Endothelial cell of umbilical vein (primary cell): ENCODE data around the gene RND1. TPM values are rescaled to one million over a fixed set of nuclear protein-coding genes. Genes with fewer than 3 reads are reported as not detected.

Experiments
- BruUV-seq: library from RNA; stranded (reverse); fragments of 400-500 nt; replicated peaks from 2 replicates; lab custom pipeline; 2021; lab: Mats Ljungman, UMichigan
- CTCF ChIA-PET: fragments of 300-600, 350-600 bp; sonication (Branson Sonifier 250); formaldehyde crosslinking; loops from one replicate; lab custom pipeline; 2021; ENCODE audit warnings: antibody characterized with exemption, inconsistent platforms; lab: Charles Lee
- POLR2A ChIA-PET: fragments of 300-600, 350-600 bp; sonication (Branson Sonifier 250); formaldehyde crosslinking; loops from one replicate; lab custom pipeline; 2021; ENCODE audit warnings: antibody characterized with exemption, inconsistent platforms; lab: Charles Lee
- DNase-seq: peaks from one replicate; pipeline ENCODE4 v3.0.0-alpha.2; 2011; ENCODE audit warnings: low read depth, low spot score
- FAIRE-seq: peaks from 2 replicates; lab custom pipeline; 2011; peaks lifted over from hg19 to GRCh38; lab: Jason Lieb, UNC
- H2AFZ ChIP-seq: 2 replicates; pipeline ENCODE4 v1.6.0; 2012; ENCODE audit warnings: low read depth, low read length, control low read depth, inconsistent platforms
- H3K27ac ChIP-seq: 2 replicates; pipeline ENCODE4 v1.5.1; 2011; ENCODE audit warnings: low read depth, mild to moderate bottlenecking, control low read depth, low read length, moderate library complexity; ENCODE audit not compliant: insufficient read depth
- H3K27me3 ChIP-seq, 2 experiments: 2 replicates each; pipeline versions ENCODE4 v1.6.0 to v1.6.1; 2011; ENCODE audit warnings: low read length in 2 of 2, mixed read lengths in 1 of 2; ENCODE audit not compliant: control insufficient read depth in 2 of 2, insufficient read depth in 2 of 2
- H3K36me3 ChIP-seq, 2 experiments: 2 replicates in 1 of 2; 3 replicates in 1 of 2; pipeline ENCODE4 v1.5.1; 2011; ENCODE audit warnings: low read length in 2 of 2, mild to moderate bottlenecking in 1 of 2, moderate library complexity in 1 of 2; ENCODE audit not compliant: control insufficient read depth in 2 of 2, insufficient read depth in 2 of 2; ENCODE audit errors: extremely low read depth in 1 of 2
- H3K4me1 ChIP-seq: 3 replicates; pipeline ENCODE4 v1.5.1; 2011; ENCODE audit warnings: mild to moderate bottlenecking, low read length; ENCODE audit not compliant: control insufficient read depth, insufficient read depth; ENCODE audit errors: extremely low read depth
- H3K4me2 ChIP-seq: 2 replicates; pipeline ENCODE4 v1.6.1; 2011; ENCODE audit warnings: low read length, control low read depth, mixed read lengths; ENCODE audit not compliant: insufficient read depth
- H3K4me3 ChIP-seq, 3 experiments: fragments of 200-600 bp in 1 of 3; sonication (generic), shearing (Covaris generic) in 1 of 3; replicated peaks in 1 of 3; 2 replicates each; pipeline ENCODE4 v1.5.1; 2011 to 2016; ENCODE audit warnings: control low read depth in 3 of 3, low read length in 3 of 3, mild to moderate bottlenecking in 2 of 3, inconsistent platforms in 1 of 3, low read depth in 1 of 3, moderate library complexity in 1 of 3; ENCODE audit not compliant: insufficient read depth in 1 of 3
- H3K79me2 ChIP-seq: 2 replicates; pipeline ENCODE4 v1.6.0; 2012; ENCODE audit warnings: low read length, inconsistent platforms; ENCODE audit not compliant: control insufficient read depth, insufficient read depth
- H3K9ac ChIP-seq: replicated peaks from 2 replicates; pipeline ENCODE3; 2011; ENCODE audit warnings: low read length, control low read depth; ENCODE audit not compliant: insufficient read depth; ENCODE audit errors: extremely low read depth
- H3K9me1 ChIP-seq: replicated peaks from 3 replicates; pipeline ENCODE4 v1.6.0; 2011; ENCODE audit warnings: mild to moderate bottlenecking, low read length; ENCODE audit not compliant: control insufficient read depth, insufficient read depth; ENCODE audit errors: extremely low read depth
- H3K9me3 ChIP-seq: replicated peaks from 2 replicates; pipeline ENCODE4 v1.5.1; 2012; ENCODE audit warnings: low read length, inconsistent platforms; ENCODE audit not compliant: control insufficient read depth, insufficient read depth
- H4K20me1 ChIP-seq: replicated peaks from 2 replicates; pipeline ENCODE3; 2011; ENCODE audit warnings: mild to moderate bottlenecking, low read length; ENCODE audit not compliant: control insufficient read depth, insufficient read depth; ENCODE audit errors: extremely low read depth
- EZH2 ChIP-seq: IDR thresholded peaks from 2 replicates; pipeline ENCODE4 v1.6.1; 2012; ENCODE audit warnings: borderline replicate concordance, low read depth, mild to moderate bottlenecking, moderate library complexity, low read length, inconsistent platforms; ENCODE audit not compliant: severe bottlenecking
- FOS ChIP-seq: IDR thresholded peaks from 2 replicates; pipeline ENCODE4 v1.6.1; 2011; ENCODE audit warnings: mild to moderate bottlenecking, low read length, moderate library complexity, borderline replicate concordance; ENCODE audit not compliant: insufficient read depth
- GATA2 ChIP-seq: IDR thresholded peaks from 2 replicates; pipeline ENCODE4 v1.7.0; 2011; ENCODE audit warnings: low read depth, mild to moderate bottlenecking, moderate library complexity, mixed read lengths, low read length; ENCODE audit not compliant: insufficient read length, insufficient read depth
- JUN ChIP-seq: IDR thresholded peaks from 2 replicates; pipeline ENCODE4 v1.6.1; 2011; ENCODE audit warnings: borderline replicate concordance, low read depth; ENCODE audit not compliant: insufficient read length, insufficient read depth
- MYC ChIP-seq: IDR thresholded peaks from one replicate; pipeline ENCODE4 v1.6.1; 2011; ENCODE audit warnings: mild to moderate bottlenecking, low read depth, low read length
- POLR2A ChIP-seq: IDR thresholded peaks from 2 replicates; pipeline ENCODE4 v1.6.1; 2012; ENCODE audit warnings: low read depth, mild to moderate bottlenecking, control low read depth, low read length
- POLR2AphosphoS5 ChIP-seq: IDR thresholded peaks from 2 replicates; pipeline ENCODE4 v1.6.1; 2012; ENCODE audit warnings: low read depth, mild to moderate bottlenecking, control low read depth, low read length, moderate library complexity; ENCODE audit not compliant: insufficient read depth
- dilution Hi-C: fragments of 300-500 bp; cut with MboI; formaldehyde crosslinking; loops from one replicate; pipeline ENCODE4 v1.15.0; 2019; ENCODE audit warnings: low sequenced_read_pairs; ENCODE audit not compliant: extremely low pct_ligation_motif_present
- intact Hi-C: fragments of 100-400 bp; cut with micrococcal nuclease; formaldehyde crosslinking; loops from one replicate; pipeline ENCODE4 v1.10.0; 2022
- polyA plus RNA-seq, 4 experiments: library from polyadenylated mRNA; depleted of rRNA in 3 of 4; stranded (reverse) in 3 of 4; unstranded in 1 of 4; fragments of >200 nt; gene quantifications; 2 replicates each; pipeline versions ENCODE4 v1.2.1 to v1.2.3, GENCODE V29; 2011 to 2012; ENCODE audit warnings: missing spikeins in 1 of 4
- total RNA-seq: library from RNA; stranded (reverse); gene quantifications from 2 replicates; pipeline ENCODE4 v1.2.3, GENCODE V29; 2021
- TF ChIP-seq, protein P1 (sequence below): IDR thresholded peaks from 2 replicates; pipeline ENCODE4 v1.6.1; 2011; ENCODE audit not compliant: insufficient read depth, insufficient read length
- TF ChIP-seq, protein P2 (sequence below), 2 donors: IDR thresholded peaks; 1 replicate in 1 of 2; 2 replicates in 1 of 2; pipeline ENCODE4 v1.5.1; 2011; ENCODE audit warnings: low read length in 2 of 2, mild to moderate bottlenecking in 2 of 2, moderate library complexity in 2 of 2, control low read depth in 1 of 2, inconsistent platforms in 1 of 2, low read depth in 1 of 2; ENCODE audit not compliant: insufficient read depth in 1 of 2; ENCODE audit errors: extremely low read depth in 1 of 2

RND1 gene
- total and polyA plus RNA-seq, 2 donors (not counting 3 experiments of a cell fraction or from before 2014, with no cell fraction given) = 4.0 to 9.9 TPM

DNA sequence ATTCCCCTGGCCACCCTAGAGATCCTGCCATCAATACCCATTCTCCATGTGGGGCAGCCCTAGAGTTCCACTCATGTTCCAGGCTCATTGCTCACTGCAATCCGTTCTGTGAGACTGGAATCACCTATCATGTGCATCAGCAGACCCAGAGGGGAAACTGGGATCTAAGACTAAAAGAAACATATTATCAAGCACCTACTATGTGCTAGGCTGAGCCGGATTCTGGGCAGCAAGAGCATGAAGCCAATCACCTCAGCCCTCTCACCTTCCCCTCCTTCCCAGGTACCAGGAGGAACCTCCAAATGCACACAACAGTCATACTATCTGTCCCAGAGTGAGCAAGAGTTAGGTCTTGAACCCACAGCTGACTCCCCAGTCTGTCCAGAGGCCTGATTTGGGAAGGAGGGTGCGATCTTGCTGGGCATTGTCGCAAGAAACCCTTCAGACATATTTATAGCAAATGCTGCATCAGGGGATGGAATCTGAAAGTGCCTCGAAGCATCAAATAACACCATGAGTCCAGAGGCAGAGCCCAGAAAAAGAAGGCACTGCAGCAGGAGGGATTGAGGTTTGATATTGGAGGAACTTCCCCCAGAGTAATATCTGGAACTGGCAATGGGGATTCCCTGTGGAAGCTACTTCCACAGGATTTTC lies 54.1 kb downstream of the RND1 start:
- Histone ChIP-seq H3K36me3 (no peaks in the 10 kb centered on the region), H3K9me1 (no peaks in the 10 kb centered on the region), H3K4me2 (no peak overlapping the region), H3K79me2 (no peaks in the 10 kb centered on the region), H3K9me3 (no peaks in the 10 kb centered on the region), H2AFZ (no peak overlapping the region), H3K4me3 (no peak overlapping the region), H4K20me1 (no peaks in the 10 kb centered on the region), H3K9ac (no peak overlapping the region), H3K27me3 (no peaks in the 10 kb centered on the region), H3K27ac (no peak overlapping the region), H3K4me1 (peaks cover 16% of the 10 kb centered on the region)
- ChIA-PET POLR2A (no interaction called here), CTCF (interaction anchor here (1.1 to 3.3 kb wide), 3 partner anchors 16 to 58 kb away, joined by 3 to 14 read pairs (median 5); no protein-coding TSS in a partner anchor)
- intact Hi-C loops (no loop called here), dilution Hi-C loops (no loop called here)
- TF ChIP-seq JUN (no peak), FOS (no peak), EZH2 (no peak), POLR2A (no peak), GATA2 (no peak), MYC (no peak), POLR2AphosphoS5 (no peak)
- TF ChIP-seq, protein P1, sequence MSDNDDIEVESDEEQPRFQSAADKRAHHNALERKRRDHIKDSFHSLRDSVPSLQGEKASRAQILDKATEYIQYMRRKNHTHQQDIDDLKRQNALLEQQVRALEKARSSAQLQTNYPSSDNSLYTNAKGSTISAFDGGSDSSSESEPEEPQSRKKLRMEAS = no peak
- TF ChIP-seq, protein P2, sequence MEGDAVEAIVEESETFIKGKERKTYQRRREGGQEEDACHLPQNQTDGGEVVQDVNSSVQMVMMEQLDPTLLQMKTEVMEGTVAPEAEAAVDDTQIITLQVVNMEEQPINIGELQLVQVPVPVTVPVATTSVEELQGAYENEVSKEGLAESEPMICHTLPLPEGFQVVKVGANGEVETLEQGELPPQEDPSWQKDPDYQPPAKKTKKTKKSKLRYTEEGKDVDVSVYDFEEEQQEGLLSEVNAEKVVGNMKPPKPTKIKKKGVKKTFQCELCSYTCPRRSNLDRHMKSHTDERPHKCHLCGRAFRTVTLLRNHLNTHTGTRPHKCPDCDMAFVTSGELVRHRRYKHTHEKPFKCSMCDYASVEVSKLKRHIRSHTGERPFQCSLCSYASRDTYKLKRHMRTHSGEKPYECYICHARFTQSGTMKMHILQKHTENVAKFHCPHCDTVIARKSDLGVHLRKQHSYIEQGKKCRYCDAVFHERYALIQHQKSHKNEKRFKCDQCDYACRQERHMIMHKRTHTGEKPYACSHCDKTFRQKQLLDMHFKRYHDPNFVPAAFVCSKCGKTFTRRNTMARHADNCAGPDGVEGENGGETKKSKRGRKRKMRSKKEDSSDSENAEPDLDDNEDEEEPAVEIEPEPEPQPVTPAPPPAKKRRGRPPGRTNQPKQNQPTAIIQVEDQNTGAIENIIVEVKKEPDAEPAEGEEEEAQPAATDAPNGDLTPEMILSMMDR (IDR thresholded peaks at IDR 0.05; ENCODE audit: extremely low read depth in 1 of 2, insufficient read depth in 1 of 2, low read depth in 1 of 2, low read length in 2 of 2) = no peak
- no peak for FAIRE-seq
- no peak for DNase-seq
- no TSS peak for BruUV-seq
